Neural progenitor cell (in vitro differentiated cells): Measurements from ENCODE around the gene ZNF444. TPM values are rescaled to one million over a fixed set of nuclear protein-coding genes. Genes with fewer than 3 reads are reported as not detected.
"Not testable (repeated sequence)": the region's sequence is repeated elsewhere in the genome, so short reads cannot be mapped to it uniquely, and the experiment has no call there.

Experiments used
- DNase-seq: peaks from one replicate; pipeline ENCODE4 v3.0.0-alpha.2; 2016; ENCODE audit warnings: low spot score
- H2AFZ ChIP-seq: fragments of 200-600 bp; sonication (generic); replicated peaks from 2 replicates; pipeline ENCODE4 v1.6.1; 2016; ENCODE audit warnings: antibody characterized with exemption
- H3F3A ChIP-seq: fragments of 200-600 bp; sonication (generic); 2 replicates; pipeline ENCODE4 v1.6.1; 2016; ENCODE audit warnings: antibody characterized with exemption, low read depth
- H3K27ac ChIP-seq: fragments of 200-600 bp; sonication (generic); 2 replicates; pipeline ENCODE4 v1.5.1; 2016; ENCODE audit warnings: mild to moderate bottlenecking
- H3K27me3 ChIP-seq: fragments of 200-600 bp; sonication (generic); 2 replicates; pipeline ENCODE4 v1.6.1; 2016; ENCODE audit warnings: mild to moderate bottlenecking, moderate library complexity
- H3K36me3 ChIP-seq: fragments of 200-600 bp; sonication (generic); 2 replicates; pipeline ENCODE4 v1.5.1; 2016
- H3K4me1 ChIP-seq: fragments of 200-600 bp; sonication (generic); 2 replicates; pipeline ENCODE4 v1.6.1; 2016; ENCODE audit warnings: mixed run types
- H3K4me2 ChIP-seq: fragments of 200-600 bp; sonication (generic); 2 replicates; pipeline ENCODE4 v1.6.1; 2016
- H3K4me3 ChIP-seq: fragments of 200-600 bp; sonication (generic); 2 replicates; pipeline ENCODE4 v1.5.1; 2016
- H3K79me2 ChIP-seq: fragments of 200-600 bp; sonication (generic); 2 replicates; pipeline ENCODE4 v1.6.1; 2016; ENCODE audit warnings: low read depth
- H3K9ac ChIP-seq: fragments of 200-600 bp; sonication (generic); 2 replicates; pipeline ENCODE4 v1.6.1; 2016
- H3K9me3 ChIP-seq: fragments of 200-600 bp; sonication (generic); 2 replicates; pipeline ENCODE4 v1.5.1; 2016; ENCODE audit warnings: low read depth
- H4K20me1 ChIP-seq: fragments of 200-600 bp; sonication (generic); 2 replicates; pipeline ENCODE4 v1.6.1; 2016; ENCODE audit warnings: low read depth
- H3K27ac Mint-ChIP-seq: 3 replicates; pipeline ENCODE4 v1.8.0; 2021; ENCODE audit warnings: mixed read lengths
- H3K27me3 Mint-ChIP-seq: 2 replicates; pipeline ENCODE4 v1.8.0; 2022; ENCODE audit warnings: low read depth, mild to moderate bottlenecking, inconsistent platforms, moderate library complexity, mixed read lengths; ENCODE audit not compliant: insufficient read depth
- H3K36me3 Mint-ChIP-seq: 3 replicates; pipeline ENCODE4 v1.8.0; 2021; ENCODE audit warnings: mixed read lengths
- H3K4me1 Mint-ChIP-seq: 3 replicates; pipeline ENCODE4 v1.8.0; 2021; ENCODE audit warnings: mixed read lengths
- H3K4me3 Mint-ChIP-seq: 3 replicates; pipeline ENCODE4 v1.8.0; 2021; ENCODE audit warnings: mild to moderate bottlenecking, moderate library complexity, mixed read lengths
- H3K9me3 Mint-ChIP-seq: 3 replicates; pipeline ENCODE4 v1.8.0; 2020; ENCODE audit warnings: mixed read lengths
- EZH2 ChIP-seq: fragments of 200-600 bp; sonication (generic); IDR thresholded peaks from 2 replicates; pipeline ENCODE4 v1.6.1; 2017; ENCODE audit warnings: antibody characterized with exemption, mild to moderate bottlenecking, moderate library complexity
- EZH2phosphoT487 ChIP-seq: fragments of 200-600 bp; sonication (generic); IDR thresholded peaks from 2 replicates; pipeline ENCODE4 v1.6.1; 2017; ENCODE audit warnings: antibody characterized with exemption
- total RNA-seq: library from RNA; depleted of rRNA; stranded (reverse); fragments of >200 nt; gene quantifications from 2 replicates; pipeline ENCODE4 v1.2.3, GENCODE V29; 2015; ENCODE audit warnings: low replicate concordance
- TF ChIP-seq, protein P1 (sequence below): fragments of 200-600 bp; sonication (generic); IDR thresholded peaks from 2 replicates; pipeline ENCODE4 v1.5.1; 2017; ENCODE audit warnings: antibody characterized with exemption, mild to moderate bottlenecking

ZNF444 gene
- total RNA-seq, 1 donor from 2014 or later, result 7.0 TPM

DNA sequence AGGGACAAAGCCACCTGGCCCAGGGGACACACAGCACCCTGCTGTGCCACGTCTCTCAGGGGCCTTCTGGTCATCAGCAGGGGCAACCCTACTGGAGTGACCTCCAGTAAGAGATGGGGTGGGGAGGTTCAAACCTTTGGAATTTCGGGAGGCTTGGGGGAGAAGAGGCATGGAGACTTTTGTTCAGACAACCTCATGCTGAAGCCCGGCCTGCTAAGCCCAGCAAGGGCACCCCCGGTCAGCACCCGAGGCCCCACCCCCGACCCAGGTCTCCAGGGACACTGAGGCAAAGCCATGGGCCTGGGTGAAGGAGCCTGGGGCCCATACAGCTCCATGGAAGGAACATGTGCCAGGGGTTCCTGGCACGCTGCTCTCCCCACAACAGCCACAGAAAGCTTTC, 43.3 kb upstream of the ZNF444 start:
- no peak overlapping the region for H3K27ac Mint-ChIP-seq
- no peak overlapping the region for H2AFZ ChIP-seq
- no peak overlapping the region for H3K9ac ChIP-seq
- no peak overlapping the region for H3K4me2 ChIP-seq
- no peaks in the 10 kb centered on the region for H3K36me3 ChIP-seq
- H3K9me3 ChIP-seq, result no peaks in the 10 kb centered on the region
- peaks cover 6% of the 10 kb centered on the region for H3K27me3 Mint-ChIP-seq
- no peak overlapping the region for H3K4me3 Mint-ChIP-seq
- peaks cover 60% of the 10 kb centered on the region for H3K79me2 ChIP-seq
- H3K9me3 Mint-ChIP-seq, result peaks cover 17% of the 10 kb centered on the region
- H3F3A ChIP-seq, result no peaks in the 10 kb centered on the region
- no peak overlapping the region for H3K4me3 ChIP-seq
- no peak overlapping the region for H3K27ac ChIP-seq
- TF ChIP-seq EZH2 (no peak), EZH2phosphoT487 (no peak)
- TF ChIP-seq, protein P1, sequence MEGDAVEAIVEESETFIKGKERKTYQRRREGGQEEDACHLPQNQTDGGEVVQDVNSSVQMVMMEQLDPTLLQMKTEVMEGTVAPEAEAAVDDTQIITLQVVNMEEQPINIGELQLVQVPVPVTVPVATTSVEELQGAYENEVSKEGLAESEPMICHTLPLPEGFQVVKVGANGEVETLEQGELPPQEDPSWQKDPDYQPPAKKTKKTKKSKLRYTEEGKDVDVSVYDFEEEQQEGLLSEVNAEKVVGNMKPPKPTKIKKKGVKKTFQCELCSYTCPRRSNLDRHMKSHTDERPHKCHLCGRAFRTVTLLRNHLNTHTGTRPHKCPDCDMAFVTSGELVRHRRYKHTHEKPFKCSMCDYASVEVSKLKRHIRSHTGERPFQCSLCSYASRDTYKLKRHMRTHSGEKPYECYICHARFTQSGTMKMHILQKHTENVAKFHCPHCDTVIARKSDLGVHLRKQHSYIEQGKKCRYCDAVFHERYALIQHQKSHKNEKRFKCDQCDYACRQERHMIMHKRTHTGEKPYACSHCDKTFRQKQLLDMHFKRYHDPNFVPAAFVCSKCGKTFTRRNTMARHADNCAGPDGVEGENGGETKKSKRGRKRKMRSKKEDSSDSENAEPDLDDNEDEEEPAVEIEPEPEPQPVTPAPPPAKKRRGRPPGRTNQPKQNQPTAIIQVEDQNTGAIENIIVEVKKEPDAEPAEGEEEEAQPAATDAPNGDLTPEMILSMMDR, result no peak
- peaks cover 23% of the 10 kb centered on the region for H4K20me1 ChIP-seq
- no peak for DNase-seq
- peaks cover 3% of the 10 kb centered on the region for H3K4me1 Mint-ChIP-seq
- H3K36me3 Mint-ChIP-seq, result peaks cover 42% of the 10 kb centered on the region
- H3K4me1 ChIP-seq, result no peaks in the 10 kb centered on the region
- H3K27me3 ChIP-seq, result no peaks in the 10 kb centered on the region

DNA sequence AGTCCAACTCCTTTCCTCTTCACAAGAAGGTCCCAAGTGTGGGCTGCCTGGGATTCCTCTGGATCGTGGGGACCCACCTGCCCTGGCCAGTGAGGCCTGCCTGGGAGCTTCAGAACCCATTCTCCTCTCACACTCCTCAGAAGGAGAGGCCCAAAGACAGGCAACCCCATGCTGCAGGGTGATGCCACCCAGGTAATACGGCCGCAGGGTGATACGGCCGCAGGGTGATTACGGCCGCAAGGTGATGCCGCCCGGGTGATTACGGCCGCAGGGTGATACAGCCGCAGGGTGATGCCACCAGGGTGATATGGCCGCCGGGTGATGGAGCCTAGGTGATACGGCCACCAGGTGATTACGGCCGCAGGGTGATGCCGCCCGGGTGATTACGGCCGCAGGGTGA, 42.9 kb upstream of the ZNF444 start:
- peaks cover 37% of the 10 kb centered on the region for H3K36me3 Mint-ChIP-seq
- not testable (repeated sequence) for H3K27me3 Mint-ChIP-seq, H3K27ac ChIP-seq, H3K4me3 ChIP-seq, DNase-seq, H3K4me1 ChIP-seq, H3K27me3 ChIP-seq, H3K4me2 ChIP-seq, H3K9me3 ChIP-seq, H3K9ac ChIP-seq, H3F3A ChIP-seq, H3K36me3 ChIP-seq, H3K4me1 Mint-ChIP-seq, H3K27ac Mint-ChIP-seq, H3K4me3 Mint-ChIP-seq, H2AFZ ChIP-seq
- peaks cover 13% of the 10 kb centered on the region for H3K9me3 Mint-ChIP-seq
- H4K20me1 ChIP-seq, result peaks cover 28% of the 10 kb centered on the region
- H3K79me2 ChIP-seq, result peaks cover 60% of the 10 kb centered on the region

GRCh38 chr19:56098731-56099568, 42.1 kb upstream of the ZNF444 start:
- no peak for DNase-seq
- H3K27ac Mint-ChIP-seq, result no peak overlapping the region
- no peak overlapping the region for H2AFZ ChIP-seq
- H3K36me3 ChIP-seq, result no peaks in the 10 kb centered on the region
- no peak overlapping the region for H3K4me3 Mint-ChIP-seq
- no peaks in the 10 kb centered on the region for H3K27me3 ChIP-seq
- no peak overlapping the region for H3K4me3 ChIP-seq
- TF ChIP-seq, protein P1, result no peak
- no peak for TF ChIP-seq EZH2
- H3K9me3 Mint-ChIP-seq, result peaks cover 8% of the 10 kb centered on the region
- no peak overlapping the region for H3K4me2 ChIP-seq
- peaks cover 30% of the 10 kb centered on the region for H4K20me1 ChIP-seq
- H3K4me1 ChIP-seq, result no peaks in the 10 kb centered on the region
- H3K27ac ChIP-seq, result no peak overlapping the region
- H3K9ac ChIP-seq, result no peak overlapping the region
- peaks cover 30% of the 10 kb centered on the region for H3K36me3 Mint-ChIP-seq
- H3F3A ChIP-seq, result no peaks in the 10 kb centered on the region
- peaks cover 4% of the 10 kb centered on the region for H3K4me1 Mint-ChIP-seq
- H3K27me3 Mint-ChIP-seq, result peaks cover 4% of the 10 kb centered on the region
- H3K9me3 ChIP-seq, result no peaks in the 10 kb centered on the region
- peaks cover 58% of the 10 kb centered on the region for H3K79me2 ChIP-seq
